Osteoblast (primary cell): ENCODE measurements around the gene ARF3. TPM values are rescaled to one million over a fixed set of nuclear protein-coding genes. Genes with fewer than 3 reads are reported as not detected.
A peak's percentile ranks its signal among the peaks of the same experiment; 100 is the strongest.

Experiments
- DNase-seq: peaks from one replicate; pipeline ENCODE4 v3.0.0; 2011; ENCODE audit warnings: low spot score, mixed read lengths; ENCODE audit not compliant: insufficient read length; ENCODE audit errors: missing footprints
- H2AFZ ChIP-seq: 2 replicates; pipeline ENCODE4 v1.6.0; 2011; ENCODE audit warnings: mild to moderate bottlenecking, low read length
- H3K27ac ChIP-seq: 2 replicates; pipeline ENCODE4 v1.5.1; 2011; ENCODE audit warnings: mild to moderate bottlenecking, low read depth, low read length, moderate library complexity
- H3K27me3 ChIP-seq: 2 replicates; pipeline ENCODE4 v1.6.0; 2012; ENCODE audit warnings: mild to moderate bottlenecking, control low read depth, inconsistent platforms, low read length, moderate library complexity; ENCODE audit not compliant: insufficient read depth
- H3K36me3 ChIP-seq: 2 replicates; pipeline ENCODE4 v1.5.1; 2011; ENCODE audit warnings: mild to moderate bottlenecking, low read length, control low read depth, moderate library complexity; ENCODE audit not compliant: insufficient read depth
- H3K4me1 ChIP-seq: 2 replicates; pipeline ENCODE4 v1.5.1; 2011; ENCODE audit warnings: mild to moderate bottlenecking, low read length, control low read depth, moderate library complexity; ENCODE audit not compliant: insufficient read depth
- H3K4me2 ChIP-seq: 2 replicates; pipeline ENCODE4 v1.6.0; 2011; ENCODE audit warnings: mild to moderate bottlenecking, low read length; ENCODE audit not compliant: insufficient read depth
- H3K4me3 ChIP-seq: fragments of 200-600 bp; sonication (generic); 3 replicates; pipeline ENCODE4 v1.5.1; 2012; ENCODE audit warnings: mild to moderate bottlenecking, low read length, inconsistent platforms; ENCODE audit not compliant: insufficient read depth
- H3K79me2 ChIP-seq: 2 replicates; pipeline ENCODE4 v1.6.0; 2012; ENCODE audit warnings: mild to moderate bottlenecking, low read length, control low read depth, inconsistent platforms; ENCODE audit not compliant: insufficient read depth
- H3K9me3 ChIP-seq: 2 replicates; pipeline ENCODE4 v1.5.1; 2011; ENCODE audit warnings: low read depth, low read length, control low read depth
- H4K20me1 ChIP-seq: 2 replicates; pipeline ENCODE4 v1.6.0; 2012; ENCODE audit warnings: mild to moderate bottlenecking, low read length, control low read depth; ENCODE audit not compliant: insufficient read depth
- CTCF ChIP-seq: IDR thresholded peaks from 2 replicates; pipeline ENCODE4 v1.5.1; 2011; ENCODE audit warnings: mild to moderate bottlenecking, low read depth, low read length, moderate library complexity; ENCODE audit errors: extremely low read depth
- total RNA-seq: library from RNA; depleted of rRNA; stranded (reverse); fragments of >200 nt; gene quantifications from 2 replicates; pipeline ENCODE4 v1.2.3, GENCODE V29; 2012

ARF3 gene
- total RNA-seq, 1 donor = 53.9 TPM

GRCh38 chr12:48938805-48939204, 18.5 kb downstream of the ARF3 start:
- no peak for TF ChIP-seq CTCF
- Histone ChIP-seq H3K4me3 (no peak overlapping the region), H3K27ac (no peak overlapping the region), H3K4me1 (no peaks in the 10 kb centered on the region), H3K79me2 (peaks cover 64% of the 10 kb centered on the region), H3K9me3 (no peaks in the 10 kb centered on the region), H3K36me3 (peaks cover 62% of the 10 kb centered on the region), H3K4me2 (no peak overlapping the region), H3K27me3 (no peaks in the 10 kb centered on the region), H2AFZ (no peak overlapping the region), H4K20me1 (peaks cover 73% of the 10 kb centered on the region)
- DNase-seq = no peak

GRCh38 chr12:48937170-48937569, 20.1 kb downstream of the ARF3 start:
- peaks cover 69% of the 10 kb centered on the region for H3K36me3 ChIP-seq
- H3K79me2 ChIP-seq = peaks cover 57% of the 10 kb centered on the region
- peaks cover 62% of the 10 kb centered on the region for H4K20me1 ChIP-seq
- no peak for DNase-seq
- no peaks in the 10 kb centered on the region for H3K4me1 ChIP-seq
- no peak overlapping the region for H3K27ac ChIP-seq
- no peak overlapping the region for H3K4me2 ChIP-seq
- no peaks in the 10 kb centered on the region for H3K27me3 ChIP-seq
- H3K4me3 ChIP-seq = no peak overlapping the region
- TF ChIP-seq CTCF = peak; percentile 21
- no peaks in the 10 kb centered on the region for H3K9me3 ChIP-seq
- H2AFZ ChIP-seq = no peak overlapping the region

- peak; percentile 91 for DNase-seq
- H4K20me1 ChIP-seq = peaks cover 59% of the 10 kb centered on the region
- no peak overlapping the region for H3K4me2 ChIP-seq
- no peaks in the 10 kb centered on the region for H3K27me3 ChIP-seq
- no peaks in the 10 kb centered on the region for H3K4me1 ChIP-seq
- no peak overlapping the region for H2AFZ ChIP-seq
- H3K36me3 ChIP-seq = peaks cover 73% of the 10 kb centered on the region
- no peak overlapping the region for H3K4me3 ChIP-seq
- no peaks in the 10 kb centered on the region for H3K9me3 ChIP-seq
- peaks cover 50% of the 10 kb centered on the region for H3K79me2 ChIP-seq
- H3K27ac ChIP-seq = no peak overlapping the region
- TF ChIP-seq CTCF = peak; percentile 97
Measured at GRCh38 chr12:48936379-48936979, 20.8 kb downstream of the ARF3 start.

- H3K36me3 ChIP-seq = peaks cover 70% of the 10 kb centered on the region
- peaks cover 29% of the 10 kb centered on the region for H3K79me2 ChIP-seq
- H3K27ac ChIP-seq = no peak overlapping the region
- H2AFZ ChIP-seq = no peak overlapping the region
- no peaks in the 10 kb centered on the region for H3K9me3 ChIP-seq
- no peak overlapping the region for H3K4me2 ChIP-seq
- H4K20me1 ChIP-seq = peaks cover 38% of the 10 kb centered on the region
- peak; percentile 38 for DNase-seq
- peak; percentile 43 for TF ChIP-seq CTCF
- no peaks in the 10 kb centered on the region for H3K4me1 ChIP-seq
- H3K27me3 ChIP-seq = no peaks in the 10 kb centered on the region
- no peak overlapping the region for H3K4me3 ChIP-seq
Measured at GRCh38 chr12:48934312-48934706, 23.0 kb downstream of the ARF3 start.
